HG02588 (cell line): ENCODE data around the gene EIF4G3.
"Not testable (repeated sequence)": the region's sequence is repeated elsewhere in the genome, so short reads cannot be mapped to it uniquely, and the experiment has no call there.

Source experiments
- ATAC-seq: cut with Tn5 transposase; IDR thresholded peaks from one replicate; pipeline ENCODE4 v1.9.1; 2021; ENCODE audit warnings: mild to moderate bottlenecking, moderate library complexity; ENCODE audit not compliant: unreplicated experiment

Gene EIF4G3

DNA sequence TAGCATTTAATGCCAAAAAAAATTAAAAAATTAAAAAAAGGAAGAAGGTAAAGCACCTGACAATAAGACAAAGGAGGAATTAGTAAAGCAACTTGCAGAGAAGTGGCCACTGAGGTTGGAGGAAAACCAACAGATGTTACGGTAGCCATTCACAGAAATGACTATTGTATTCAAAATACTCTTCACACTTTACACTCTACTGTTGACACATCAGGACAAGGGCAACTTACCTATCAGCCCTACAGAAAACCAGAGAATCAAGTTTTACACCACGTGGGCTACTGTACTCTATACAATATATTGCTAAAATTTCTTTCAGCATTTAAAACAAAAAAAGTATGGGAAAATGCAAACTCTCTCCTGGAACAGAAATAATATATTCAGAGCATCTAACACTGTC lies 70.0 kb downstream of the EIF4G3 start:
- ATAC-seq: no peak

DNA sequence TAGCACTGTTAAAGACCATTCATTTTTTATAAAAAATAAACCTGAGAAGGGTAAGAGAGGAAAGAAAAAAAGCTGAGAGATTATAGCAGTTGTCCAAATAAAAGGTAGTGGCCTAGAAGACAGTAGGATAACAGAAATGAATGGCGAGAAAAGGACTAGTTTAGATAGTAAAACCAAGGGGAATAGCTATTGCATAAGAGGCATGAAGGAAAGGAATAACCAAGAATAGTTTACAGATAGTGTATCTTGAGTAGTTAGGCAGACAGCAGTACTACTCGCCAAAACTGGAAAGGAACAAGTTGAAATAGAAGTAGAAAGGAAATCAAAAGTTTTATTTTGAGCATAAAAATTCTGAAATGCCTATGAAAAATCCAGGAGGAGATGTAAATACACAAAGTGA lies 70.5 kb downstream of the EIF4G3 start:
- ATAC-seq: no peak

DNA sequence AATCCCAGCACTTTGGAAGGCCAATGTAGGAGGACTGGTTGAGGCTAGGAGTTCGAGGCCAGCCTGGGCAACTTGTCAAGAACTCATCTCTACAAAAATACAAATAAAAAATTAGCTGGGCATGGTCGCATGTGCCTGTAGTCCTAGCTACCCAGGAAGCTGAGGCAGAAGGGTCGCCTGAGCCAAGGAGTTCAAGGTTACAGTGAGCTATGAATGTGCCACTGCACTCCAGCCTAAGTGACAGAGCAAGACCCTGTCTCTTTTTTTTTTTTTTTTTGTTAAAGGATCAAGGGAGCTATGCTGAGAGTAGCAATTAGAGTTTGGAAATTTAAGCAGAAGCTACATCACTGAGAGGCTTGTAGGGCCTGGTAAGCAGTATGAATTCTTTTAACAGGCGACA lies 70.9 kb downstream of the EIF4G3 start:
- no peak for ATAC-seq

DNA sequence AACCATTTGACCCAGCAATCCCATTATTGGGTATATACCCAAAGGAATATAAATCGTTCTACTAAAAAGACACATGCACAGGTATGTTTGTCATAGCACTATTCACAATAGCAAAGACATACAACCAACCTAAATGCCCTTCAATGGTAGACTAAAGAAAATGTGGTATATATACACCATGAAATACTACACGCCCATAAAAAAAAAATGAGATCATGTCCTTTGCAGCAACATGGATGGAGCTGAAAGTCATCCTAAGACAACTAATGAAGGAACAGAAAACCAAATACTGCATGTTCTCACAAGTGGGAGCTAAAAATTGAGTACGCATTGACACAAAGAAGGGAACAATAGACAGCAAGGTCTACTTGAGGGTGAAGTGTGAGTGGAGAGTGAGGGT lies 72.0 kb downstream of the EIF4G3 start:
- ATAC-seq: no peak

DNA sequence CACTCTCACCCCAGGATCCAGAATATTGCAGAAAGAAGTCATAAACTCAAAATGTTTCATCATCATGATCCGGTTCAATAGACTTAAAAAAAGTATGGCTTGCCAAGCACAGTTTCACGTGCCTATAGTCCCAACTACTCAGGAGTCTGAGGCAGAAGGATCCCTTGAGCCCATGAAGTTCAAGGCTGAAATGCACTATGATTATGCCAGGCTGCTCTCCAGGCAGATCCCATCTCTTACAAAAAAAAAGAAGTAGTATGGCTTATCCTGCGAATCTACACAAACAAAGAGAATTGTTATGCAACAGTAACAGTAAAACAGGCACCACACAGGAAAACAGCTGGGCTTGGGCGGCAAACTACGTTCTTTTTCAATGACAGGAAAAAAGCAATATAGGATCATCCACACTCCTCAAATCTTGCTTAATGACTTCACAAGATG lies 76.2 kb downstream of the EIF4G3 start:
- no peak for ATAC-seq

DNA sequence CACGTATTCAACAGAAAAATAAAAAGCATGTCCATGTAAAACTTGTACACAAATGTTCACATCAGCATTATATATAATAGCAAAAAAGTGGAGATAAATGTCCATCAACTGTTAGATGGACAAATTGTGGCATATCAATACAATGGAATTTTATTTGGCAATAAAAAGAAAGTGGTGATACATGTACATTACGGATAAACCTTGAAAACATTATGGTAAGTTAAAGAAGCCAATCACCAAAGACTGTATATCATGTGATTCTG lies 76.9 kb downstream of the EIF4G3 start:
- no peak for ATAC-seq

DNA sequence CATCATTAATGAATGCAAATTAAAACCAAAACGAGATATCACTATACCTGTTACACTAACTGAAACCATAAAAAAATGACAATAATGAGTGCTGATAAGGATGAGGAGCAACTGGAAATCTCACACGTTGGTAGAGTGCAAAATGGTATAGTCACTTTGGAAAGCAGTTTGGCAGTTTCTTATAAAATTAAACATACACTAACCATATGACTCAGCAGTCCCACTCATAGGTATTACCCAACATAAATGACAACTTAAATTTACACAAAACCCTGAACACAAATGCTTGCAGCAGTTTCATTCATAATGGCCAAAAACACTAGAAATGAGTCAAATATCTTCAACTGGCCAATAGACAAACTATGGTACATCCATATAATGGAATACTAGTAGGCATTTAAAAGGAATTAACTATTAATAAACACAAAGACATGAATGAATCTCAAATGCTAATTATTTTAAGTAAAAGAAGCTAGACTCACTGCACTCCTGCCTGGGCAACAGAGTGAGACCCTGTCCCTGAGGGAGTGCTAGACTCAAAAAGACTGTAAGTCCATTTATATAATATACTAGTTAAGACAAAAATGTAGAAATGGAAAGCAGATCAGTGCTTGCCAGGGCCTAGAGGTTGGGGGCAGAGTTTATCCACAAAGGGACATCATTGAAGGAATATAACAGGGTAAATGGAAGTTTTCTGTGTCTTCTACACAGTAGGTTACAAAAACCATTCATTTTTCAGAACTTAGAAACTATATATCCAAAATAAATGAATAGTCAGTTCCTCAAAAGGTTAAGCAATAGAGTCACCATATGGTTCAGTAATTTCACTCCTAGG lies 77.4 kb downstream of the EIF4G3 start:
- no peak for ATAC-seq

DNA sequence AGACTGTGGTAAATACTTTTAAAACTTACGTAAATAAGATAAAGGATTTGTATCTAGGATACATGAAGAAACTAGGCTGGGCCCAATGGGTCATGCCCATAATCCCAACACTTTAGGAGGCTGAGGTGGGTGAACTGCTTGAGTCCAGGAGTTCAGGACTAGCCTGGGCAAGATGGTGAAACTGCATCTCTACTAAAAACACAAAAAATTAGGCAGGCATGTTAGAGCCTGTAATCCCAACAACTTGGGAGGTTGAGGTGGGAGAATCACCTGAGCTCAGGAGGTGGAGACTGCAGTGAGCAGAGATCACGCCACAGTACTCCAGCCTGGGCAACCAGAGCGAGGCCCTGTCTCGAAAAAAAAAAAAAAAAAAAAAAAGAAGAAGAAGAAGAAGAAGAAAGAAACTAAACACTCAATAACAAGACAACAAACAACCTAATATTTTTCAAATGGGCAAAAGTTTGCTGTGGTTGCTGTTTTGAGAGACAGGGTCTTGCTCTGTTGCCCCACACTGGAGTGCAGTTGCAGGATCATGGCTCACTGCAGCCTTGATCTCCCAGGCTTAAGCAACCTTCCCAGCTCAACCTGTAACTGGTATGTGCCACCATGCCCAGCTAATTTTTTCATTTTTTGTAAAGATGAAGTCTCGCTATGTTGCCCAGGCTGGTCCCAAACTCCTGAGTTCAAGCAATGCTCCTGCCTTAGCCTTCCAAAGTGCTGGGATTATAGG lies 78.3 kb downstream of the EIF4G3 start:
- ATAC-seq: no peak

DNA sequence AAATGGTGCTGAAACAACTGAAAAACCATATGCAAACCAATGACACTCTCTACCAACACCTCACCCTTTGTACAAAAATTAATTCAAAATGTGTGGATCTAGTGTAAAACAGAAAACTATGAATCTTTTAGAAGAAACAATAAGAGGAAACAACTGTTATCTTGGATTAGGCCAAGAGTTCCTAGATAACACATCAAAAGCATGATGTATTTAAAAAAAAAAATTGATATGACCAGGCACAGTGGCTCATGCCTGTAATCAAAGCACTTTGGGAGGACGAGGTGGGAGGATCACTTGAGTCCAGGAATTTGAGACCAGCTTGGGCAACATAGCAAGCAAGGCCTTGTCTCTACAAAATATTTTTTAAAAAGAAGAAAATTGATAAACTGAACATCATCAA lies 79.0 kb downstream of the EIF4G3 start:
- no peak for ATAC-seq

DNA sequence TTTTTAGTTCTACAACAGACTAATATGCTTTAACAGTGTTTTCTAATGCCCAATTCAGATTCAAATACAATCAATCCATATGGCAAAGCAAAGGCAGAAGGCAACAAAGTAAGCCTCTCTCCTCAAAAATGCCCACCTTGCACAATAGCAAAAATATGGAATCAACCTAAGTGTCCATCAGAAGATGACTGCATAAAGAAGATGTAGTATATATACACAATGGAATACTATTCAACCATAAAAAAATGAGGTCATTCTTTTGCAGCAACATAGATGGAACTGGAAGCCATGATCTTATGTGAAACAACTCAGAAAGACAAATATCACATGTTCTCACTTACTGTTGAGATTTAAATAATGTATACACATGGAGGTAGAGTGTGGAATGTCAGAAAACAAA lies 80.7 kb downstream of the EIF4G3 start:
- ATAC-seq: no peak

DNA sequence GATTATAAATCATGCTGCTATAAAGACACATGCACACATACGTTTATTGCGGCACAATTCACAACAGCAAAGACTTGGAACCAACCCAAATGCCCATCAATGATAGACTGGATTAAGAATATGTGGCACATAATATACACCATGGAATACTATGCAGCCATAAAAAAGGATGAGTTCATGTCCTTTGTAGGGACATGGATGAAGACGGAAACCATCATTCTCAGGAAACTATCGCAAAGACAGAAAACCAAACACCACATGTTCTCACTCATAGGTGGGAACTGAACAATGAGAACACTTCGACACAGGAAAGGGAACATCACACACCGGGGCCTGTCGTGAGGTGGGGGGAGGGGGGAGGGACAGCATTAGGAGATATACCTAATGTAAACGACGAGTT lies 82.4 kb downstream of the EIF4G3 start:
- ATAC-seq: not testable (repeated sequence)

DNA sequence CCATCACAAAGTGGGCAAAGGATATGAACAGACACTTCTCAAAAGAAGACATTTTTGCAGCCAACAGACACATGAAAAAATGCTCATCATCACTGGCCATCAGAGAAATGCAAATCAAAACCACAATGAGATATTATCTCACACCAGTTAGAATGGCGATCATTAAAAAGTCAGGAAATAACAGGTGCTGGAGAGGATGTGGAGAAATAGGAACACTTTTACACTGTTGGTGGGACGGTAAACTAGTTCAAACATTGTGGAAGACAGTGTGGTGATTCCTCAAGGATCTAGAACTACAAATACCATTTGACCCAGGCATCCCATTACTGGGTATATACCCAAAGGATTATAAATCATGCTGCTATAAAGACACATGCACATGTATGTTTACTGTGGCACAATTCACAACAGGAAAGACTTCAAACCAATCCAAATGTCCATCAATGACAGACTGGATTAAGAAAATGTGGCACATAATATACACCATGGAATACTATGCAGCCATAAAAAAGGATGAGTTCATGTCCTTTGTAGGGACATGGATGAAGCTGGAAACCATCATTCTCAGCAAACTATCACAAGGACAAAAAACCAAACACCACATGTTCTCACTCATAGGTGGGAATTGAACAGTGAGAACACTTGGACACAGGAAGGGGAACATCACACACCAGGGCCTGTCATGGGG lies 83.3 kb downstream of the EIF4G3 start:
- not testable (repeated sequence) for ATAC-seq

DNA sequence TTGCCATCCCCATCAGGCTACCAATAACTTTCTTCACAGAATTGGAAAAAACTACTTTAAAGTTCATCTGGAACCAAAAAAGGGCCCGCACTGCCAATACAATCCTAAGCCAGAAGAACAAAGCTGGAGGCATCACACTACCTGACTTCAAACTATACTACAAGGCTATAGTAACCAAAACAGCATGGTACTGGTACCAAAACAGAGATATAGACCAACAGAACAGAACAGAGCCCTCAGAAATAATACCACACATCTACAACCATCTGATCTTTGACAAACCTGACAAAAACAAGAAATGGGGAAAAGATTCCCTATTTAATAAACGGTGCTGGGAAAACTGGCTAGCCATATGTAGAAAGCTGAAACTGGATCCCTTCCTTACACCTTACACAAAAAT lies 84.2 kb downstream of the EIF4G3 start:
- ATAC-seq: not testable (repeated sequence)

DNA sequence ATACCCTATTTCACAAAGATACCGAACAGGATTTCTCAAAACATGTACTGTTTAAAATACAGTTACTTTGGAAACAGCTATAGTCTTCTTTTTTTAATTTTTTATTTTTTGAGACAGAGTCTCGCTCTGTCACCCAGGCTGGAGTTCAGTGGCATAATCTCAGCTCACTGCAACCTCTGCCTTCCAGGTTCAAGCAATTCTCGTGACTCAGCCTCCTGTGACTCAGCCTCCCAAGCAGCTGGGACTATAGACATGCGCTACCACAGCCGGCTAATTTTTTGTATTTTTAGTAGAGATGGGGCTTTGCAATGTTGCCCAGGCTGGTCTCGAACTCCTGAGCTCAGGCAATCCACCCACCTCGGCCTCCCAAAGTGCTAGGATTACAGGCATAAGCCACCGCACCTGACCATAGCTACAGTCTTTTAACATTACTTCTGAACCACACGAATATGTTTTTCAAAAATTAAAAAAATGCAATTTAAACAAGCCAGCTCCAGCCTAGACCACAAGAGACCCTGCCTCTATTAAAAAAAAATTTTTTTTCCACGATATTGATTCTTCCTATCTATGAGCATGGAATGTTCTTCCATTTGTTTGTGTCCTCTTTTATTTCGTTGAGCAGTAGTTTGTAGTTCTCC lies 85.5 kb downstream of the EIF4G3 start:
- not testable (repeated sequence) for ATAC-seq

DNA sequence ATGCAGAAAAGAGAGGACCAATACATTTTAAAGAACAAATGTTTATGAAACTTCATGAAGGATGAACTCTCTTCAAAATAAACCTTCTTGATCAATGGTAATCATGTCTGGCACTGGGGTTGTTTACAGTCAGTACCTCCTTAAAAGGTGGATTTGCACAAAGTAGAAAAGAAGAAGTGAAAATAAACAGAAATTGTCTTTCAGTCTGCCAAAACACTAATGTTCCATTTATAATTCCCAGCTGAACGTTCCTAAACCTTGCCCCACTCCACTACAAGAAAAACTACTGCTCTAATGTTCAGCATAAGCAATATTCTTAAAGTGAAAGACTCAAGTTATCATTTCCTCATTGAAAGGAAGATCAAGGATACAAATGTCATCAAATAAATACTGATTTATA lies 86.2 kb downstream of the EIF4G3 start:
- ATAC-seq: no peak

DNA sequence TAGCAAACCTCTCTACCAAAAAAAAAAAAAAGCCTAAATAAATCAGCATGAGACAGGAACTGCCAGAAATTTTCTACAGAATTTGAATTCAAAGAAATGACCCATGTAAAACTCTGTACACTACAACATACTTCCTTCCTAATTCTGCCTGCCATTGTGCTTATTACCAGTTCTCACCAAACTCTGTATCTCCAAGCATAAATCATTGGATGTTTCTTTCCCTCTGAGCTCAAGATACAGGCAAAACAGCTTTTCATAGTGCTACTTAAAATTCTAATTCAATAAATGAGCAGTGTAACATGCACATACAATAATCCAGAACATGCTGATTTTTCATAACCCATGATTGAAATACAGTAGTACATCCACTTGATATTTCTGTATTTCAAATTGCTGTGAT lies 87.0 kb downstream of the EIF4G3 start:
- ATAC-seq: no peak

DNA sequence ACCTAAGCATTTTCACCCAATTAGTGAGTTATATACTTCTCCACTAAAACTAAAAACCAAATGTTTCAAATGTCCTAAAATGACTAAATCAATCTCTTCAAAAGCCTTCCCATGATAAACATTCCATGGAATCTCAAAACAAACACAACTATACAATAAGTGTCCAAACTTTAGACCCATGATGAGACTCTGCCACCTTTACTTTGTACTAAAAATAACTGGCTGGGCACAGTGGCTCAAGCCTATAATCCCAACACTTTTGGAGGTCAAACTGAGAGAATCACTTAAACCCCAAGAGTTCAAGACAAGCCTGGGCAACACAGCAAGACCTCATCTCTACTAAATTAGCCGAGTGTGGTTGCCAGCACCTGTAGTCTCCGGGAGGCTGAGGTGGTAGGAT lies 87.4 kb downstream of the EIF4G3 start:
- no peak for ATAC-seq

DNA sequence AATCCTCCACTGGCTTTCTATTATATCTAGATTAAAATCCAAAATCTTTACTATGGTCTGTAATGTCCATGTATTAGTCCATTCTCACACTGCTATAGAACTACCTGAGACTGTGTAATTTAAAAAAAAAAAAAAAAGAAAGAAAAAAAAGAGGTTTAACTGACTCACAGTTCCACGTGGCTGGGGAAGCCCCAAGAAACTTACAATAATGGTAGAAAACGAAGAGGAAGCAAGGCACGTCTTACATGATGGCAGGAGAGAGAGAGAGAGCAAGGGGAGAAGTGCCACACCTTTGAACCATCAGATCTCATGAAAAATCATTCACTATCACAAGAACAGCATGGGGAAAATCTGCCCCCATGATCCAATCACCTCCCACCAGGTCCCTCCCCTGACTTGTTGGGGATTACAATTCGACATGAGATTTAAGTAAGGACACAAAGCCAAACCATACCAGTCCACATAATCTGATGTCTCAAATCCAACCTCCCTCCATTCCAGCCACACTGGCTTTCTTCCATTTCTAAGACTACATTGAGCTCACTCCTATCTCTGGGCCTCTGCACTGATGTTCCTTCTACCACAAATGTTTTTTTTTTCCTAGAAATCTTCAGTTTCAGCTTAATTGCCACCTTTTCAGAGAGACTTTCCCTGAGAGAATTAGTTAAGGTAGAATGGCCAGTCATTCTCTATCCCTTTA lies 92.4 kb downstream of the EIF4G3 start:
- ATAC-seq: no peak

DNA sequence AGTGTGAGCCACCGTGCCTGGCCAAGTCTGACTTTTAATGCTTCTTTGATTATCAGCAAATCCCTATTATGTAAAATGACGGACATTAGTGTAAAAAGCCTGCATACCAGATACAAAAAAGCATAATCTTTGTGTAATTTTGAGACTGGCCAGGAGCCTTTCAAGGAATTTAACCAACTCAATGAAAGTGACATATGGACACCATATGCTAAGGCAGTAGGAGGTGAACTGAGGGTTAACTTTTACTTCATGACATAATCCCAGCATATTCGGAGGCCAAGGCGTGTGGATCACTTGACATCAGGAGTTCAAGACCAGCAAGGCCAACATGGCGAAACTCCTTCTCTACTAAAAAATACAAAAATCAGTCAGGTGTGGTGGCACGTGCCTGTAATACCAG lies 94.6 kb downstream of the EIF4G3 start:
- ATAC-seq: no peak

DNA sequence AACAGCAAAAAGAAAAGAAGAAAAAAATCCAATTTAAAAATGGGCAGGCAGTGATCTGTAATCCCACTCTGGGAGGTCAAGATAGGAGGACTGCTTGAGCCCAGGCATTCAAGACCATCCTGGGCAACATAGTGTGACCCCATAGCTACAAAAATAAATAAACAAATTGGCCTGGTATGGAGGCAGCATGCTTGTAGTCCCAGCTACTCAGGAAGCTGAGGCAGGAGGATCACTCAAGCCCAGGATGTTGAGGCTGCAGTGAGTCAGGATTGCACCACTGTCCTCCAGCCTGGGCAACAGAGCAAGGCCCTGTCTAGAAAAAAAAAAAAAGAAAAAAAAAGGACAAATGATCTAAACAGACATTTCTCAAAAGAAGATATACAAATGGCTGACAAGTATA lies 99.6 kb downstream of the EIF4G3 start:
- ATAC-seq: no peak

DNA sequence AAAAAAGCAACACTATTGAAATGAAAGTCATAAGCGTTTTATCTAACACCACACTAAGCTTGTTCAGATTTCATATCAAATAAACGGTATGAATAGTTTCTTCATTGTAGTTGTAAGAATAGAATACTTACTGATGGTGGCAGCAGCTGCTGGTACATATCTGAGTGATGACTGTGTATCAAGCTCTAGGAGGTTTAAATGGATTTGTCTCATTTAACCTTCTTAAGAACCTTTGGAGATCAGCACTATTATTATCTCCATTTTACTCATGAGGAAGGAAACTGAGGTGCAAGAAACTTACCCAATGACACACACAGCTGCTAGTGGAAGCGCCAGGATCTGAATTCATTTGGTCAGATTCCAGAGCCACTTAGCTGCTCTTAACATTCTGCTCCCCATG lies 104.0 kb downstream of the EIF4G3 start:
- ATAC-seq: no peak
